Measurements from ENCODE around the gene CUX1.
A peak's percentile ranks its signal among the peaks of the same experiment; 100 is the strongest.
"Not testable (repeated sequence)": the region's sequence is repeated elsewhere in the genome, so short reads cannot be mapped to it uniquely, and the experiment has no call there.

CUX1 gene

GRCh38 chr7:102119925-102120324 is 302.5 kb downstream of the CUX1 start:
- no peak for DNase-seq

- DNase-seq, result no peak
These were observed 303.3 kb downstream of the CUX1 start for GRCh38 chr7:102120666-102121195.

GRCh38 chr7:102122026-102122425 is 304.6 kb downstream of the CUX1 start:
- DNase-seq, result peak; percentile 7

- DNase-seq, result no peak
These were observed 307.7 kb downstream of the CUX1 start for GRCh38 chr7:102125127-102125596.

GRCh38 chr7:102128303-102128702 is 310.9 kb downstream of the CUX1 start:
- DNase-seq, result no peak

- DNase-seq, result no peak
These were observed 312.4 kb downstream of the CUX1 start for GRCh38 chr7:102129636-102130370.

- DNase-seq, result no peak
These were observed 314.9 kb downstream of the CUX1 start for GRCh38 chr7:102132209-102132752.

GRCh38 chr7:102138676-102139075 is 321.2 kb downstream of the CUX1 start:
- no peak for DNase-seq

- peak; percentile 42 for DNase-seq
These were observed 323.5 kb downstream of the CUX1 start for GRCh38 chr7:102140952-102141370.

GRCh38 chr7:102142433-102142832 is 325.0 kb downstream of the CUX1 start:
- not testable (repeated sequence) for DNase-seq

- no peak for DNase-seq
These were observed 328.7 kb downstream of the CUX1 start for GRCh38 chr7:102146122-102146521.

GRCh38 chr7:102147008-102147407 is 329.6 kb downstream of the CUX1 start:
- DNase-seq, result no peak

GRCh38 chr7:102148799-102149198 is 331.4 kb downstream of the CUX1 start:
- DNase-seq, result no peak

GRCh38 chr7:102149416-102149815 is 332.0 kb downstream of the CUX1 start:
- DNase-seq, result peak; percentile 15

- DNase-seq, result no peak
These were observed 332.8 kb downstream of the CUX1 start for GRCh38 chr7:102150266-102150665.

GRCh38 chr7:102152672-102153598 is 335.5 kb downstream of the CUX1 start:
- DNase-seq, result no peak

GRCh38 chr7:102153599-102153946 is 336.1 kb downstream of the CUX1 start:
- no peak for DNase-seq

- DNase-seq, result no peak
These were observed 337.0 kb downstream of the CUX1 start for GRCh38 chr7:102154425-102154824.

GRCh38 chr7:102155821-102156441 is 338.5 kb downstream of the CUX1 start:
- DNase-seq, result peak; percentile 8

GRCh38 chr7:102156867-102157266 is 339.4 kb downstream of the CUX1 start:
- no peak for DNase-seq

- no peak for DNase-seq
These were observed 347.7 kb downstream of the CUX1 start for GRCh38 chr7:102165136-102165535.

- DNase-seq, result no peak
These were observed 349.8 kb downstream of the CUX1 start for GRCh38 chr7:102167254-102167653.
